ENCODE data around the gene SMIM1. TPM values are rescaled to one million over a fixed set of nuclear protein-coding genes. Genes with fewer than 3 reads are reported as not detected.
A peak's percentile ranks its signal among the peaks of the same experiment; 100 is the strongest.

SMIM1 gene
- polyA plus RNA-seq, 2 of the 4 experiments (the other 2 are of a cell fraction): 0.67 to 1.1 TPM

DNA sequence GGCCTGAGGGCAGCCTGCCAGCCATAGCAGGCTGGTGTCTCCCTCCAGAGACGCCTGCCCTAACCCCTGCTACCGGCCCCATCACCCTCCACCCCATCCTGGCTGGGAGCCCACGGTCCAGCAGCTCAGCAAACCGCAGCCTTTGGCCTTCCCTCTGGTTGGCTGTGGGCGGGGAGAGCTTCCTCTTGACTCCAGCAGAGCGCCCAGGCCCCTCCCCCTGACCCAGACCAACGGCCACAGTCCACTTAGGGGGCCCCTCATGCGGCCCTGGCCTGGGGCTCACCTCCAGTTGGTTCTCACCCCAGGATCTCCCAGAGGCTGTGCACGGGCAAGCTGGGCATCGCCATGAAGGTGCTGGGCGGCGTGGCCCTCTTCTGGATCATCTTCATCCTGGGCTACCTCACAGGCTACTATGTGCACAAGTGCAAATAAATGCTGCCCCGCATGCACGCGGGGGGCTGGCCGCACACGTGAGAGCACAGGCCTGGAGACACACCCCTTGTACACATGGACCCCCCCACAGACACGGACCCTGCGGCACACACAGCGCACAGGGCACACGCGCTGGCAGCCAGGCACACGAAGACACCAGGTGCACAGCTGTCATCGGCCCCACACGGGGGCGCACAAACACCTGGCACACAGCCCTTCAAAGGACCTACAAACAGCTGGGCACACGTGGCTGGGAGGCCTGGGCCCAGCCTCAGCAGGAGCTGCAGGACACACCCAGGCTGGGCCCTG lies 3.1 kb downstream of the SMIM1 start:
- Histone ChIP-seq H3K4me3 (no peak overlapping the region), H3K9me3 (no peaks in the 10 kb centered on the region), H3K4me1 (peaks cover 17% of the 10 kb centered on the region), H3K27ac (peak overlapping the region in 1 of 2 experiments; percentile 60; a peak in 1 of 6 replicates), H3K4me2 (peak overlapping the region; percentile 23; the same call in 1 of the 3 replicates)
- TF ChIP-seq ZFP36 (IDR thresholded peaks at IDR 0.05; ENCODE audit: borderline replicate concordance, partially characterized antibody): no peak
- no peak for TF ChIP-seq FOSL2 (IDR thresholded peaks at IDR 0.05)
- TF ChIP-seq FOSL2 (CRISPR knock-in tag; IDR thresholded peaks at IDR 0.05): no peak
- no peak for TF ChIP-seq FOSB (CRISPR knock-in tag; IDR thresholded peaks at IDR 0.05)
- no peak for TF ChIP-seq ZSCAN20 (CRISPR knock-in tag; IDR thresholded peaks at IDR 0.05)
- no peak for TF ChIP-seq RCOR1 (IDR thresholded peaks at IDR 0.05; ENCODE audit: low read depth, low read length)
- TF ChIP-seq KDM5A (IDR thresholded peaks at IDR 0.05): no peak
- no peak for TF ChIP-seq EHF (CRISPR knock-in tag; IDR thresholded peaks at IDR 0.05)
- TF ChIP-seq, protein P1, sequence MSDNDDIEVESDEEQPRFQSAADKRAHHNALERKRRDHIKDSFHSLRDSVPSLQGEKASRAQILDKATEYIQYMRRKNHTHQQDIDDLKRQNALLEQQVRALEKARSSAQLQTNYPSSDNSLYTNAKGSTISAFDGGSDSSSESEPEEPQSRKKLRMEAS (IDR thresholded peaks at IDR 0.05): peak; percentile 80
- no peak for TF ChIP-seq SREBF2 (IDR thresholded peaks at IDR 0.05)
- peak; percentile 31; the same call in 2 of the 3 replicates for TF ChIP-seq CTCF (IDR thresholded peaks at IDR 0.05)
- TF ChIP-seq NFE2L2 (conservative IDR thresholded peaks at IDR 0.05; ENCODE audit: low read length): no peak
- TF ChIP-seq, protein P2, sequence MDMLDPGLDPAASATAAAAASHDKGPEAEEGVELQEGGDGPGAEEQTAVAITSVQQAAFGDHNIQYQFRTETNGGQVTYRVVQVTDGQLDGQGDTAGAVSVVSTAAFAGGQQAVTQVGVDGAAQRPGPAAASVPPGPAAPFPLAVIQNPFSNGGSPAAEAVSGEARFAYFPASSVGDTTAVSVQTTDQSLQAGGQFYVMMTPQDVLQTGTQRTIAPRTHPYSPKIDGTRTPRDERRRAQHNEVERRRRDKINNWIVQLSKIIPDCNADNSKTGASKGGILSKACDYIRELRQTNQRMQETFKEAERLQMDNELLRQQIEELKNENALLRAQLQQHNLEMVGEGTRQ (IDR thresholded peaks at IDR 0.05): no peak
- TF ChIP-seq RAD21 (conservative IDR thresholded peaks at IDR 0.05 in 1 of 2, IDR thresholded peaks at IDR 0.05 in 1 of 2): peak in 1 of 2 experiments; percentile 18; a peak in 1 of 5 replicates
- no peak for TF ChIP-seq HEYL (CRISPR knock-in tag; IDR thresholded peaks at IDR 0.05)
- no peak for TF ChIP-seq ZC3H11A (IDR thresholded peaks at IDR 0.05)
- no peak for TF ChIP-seq JUN (IDR thresholded peaks at IDR 0.05)
- TF ChIP-seq, protein P3, sequence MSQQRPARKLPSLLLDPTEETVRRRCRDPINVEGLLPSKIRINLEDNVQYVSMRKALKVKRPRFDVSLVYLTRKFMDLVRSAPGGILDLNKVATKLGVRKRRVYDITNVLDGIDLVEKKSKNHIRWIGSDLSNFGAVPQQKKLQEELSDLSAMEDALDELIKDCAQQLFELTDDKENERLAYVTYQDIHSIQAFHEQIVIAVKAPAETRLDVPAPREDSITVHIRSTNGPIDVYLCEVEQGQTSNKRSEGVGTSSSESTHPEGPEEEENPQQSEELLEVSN (IDR thresholded peaks at IDR 0.05; ENCODE audit: borderline replicate concordance, low read depth): peak; percentile 46; the same call in 1 of the 2 replicates
- no peak for TF ChIP-seq RFX5 (IDR thresholded peaks at IDR 0.05)
- no peak for FAIRE-seq
- ChIA-PET POLR2A (no interaction called here), CTCF (interaction anchor here (0.7 to 1.5 kb wide), 6 partner anchors 15 to 28 kb away, joined by 3 to 9 read pairs (median 4); partner anchors contain the start of gene LRRC47)
- DNase-seq (ENCODE audit: low read depth in 1 of 2, low spot score in 1 of 2): peak; percentile 59 to 66
- 60% methylated on average over 11 of the region's 27 CpGs for WGBS (ENCODE audit: missing lambda C conversion rate)
- peak; percentile 25 to 56; a peak in 5 of 6 replicates for ATAC-seq

- DNase-seq (ENCODE audit: low read depth in 1 of 2, low spot score in 1 of 2) (no peak), FAIRE-seq (no peak), ATAC-seq (no peak)
- H3K4me1 ChIP-seq: peaks cover 17% of the 10 kb centered on the region
- H3K4me3 ChIP-seq: no peak overlapping the region
- CTCF ChIA-PET: interaction anchor here (0.7 to 1.5 kb wide), 6 partner anchors 14 to 28 kb away, joined by 3 to 9 read pairs (median 4); partner anchors contain the start of gene LRRC47
- H3K27ac ChIP-seq: peak overlapping the region; percentile 35 to 60; a peak in 1 of 6 replicates
- H3K9me3 ChIP-seq: no peaks in the 10 kb centered on the region
- POLR2A ChIA-PET: no interaction called here
- TF ChIP-seq, protein P4, sequence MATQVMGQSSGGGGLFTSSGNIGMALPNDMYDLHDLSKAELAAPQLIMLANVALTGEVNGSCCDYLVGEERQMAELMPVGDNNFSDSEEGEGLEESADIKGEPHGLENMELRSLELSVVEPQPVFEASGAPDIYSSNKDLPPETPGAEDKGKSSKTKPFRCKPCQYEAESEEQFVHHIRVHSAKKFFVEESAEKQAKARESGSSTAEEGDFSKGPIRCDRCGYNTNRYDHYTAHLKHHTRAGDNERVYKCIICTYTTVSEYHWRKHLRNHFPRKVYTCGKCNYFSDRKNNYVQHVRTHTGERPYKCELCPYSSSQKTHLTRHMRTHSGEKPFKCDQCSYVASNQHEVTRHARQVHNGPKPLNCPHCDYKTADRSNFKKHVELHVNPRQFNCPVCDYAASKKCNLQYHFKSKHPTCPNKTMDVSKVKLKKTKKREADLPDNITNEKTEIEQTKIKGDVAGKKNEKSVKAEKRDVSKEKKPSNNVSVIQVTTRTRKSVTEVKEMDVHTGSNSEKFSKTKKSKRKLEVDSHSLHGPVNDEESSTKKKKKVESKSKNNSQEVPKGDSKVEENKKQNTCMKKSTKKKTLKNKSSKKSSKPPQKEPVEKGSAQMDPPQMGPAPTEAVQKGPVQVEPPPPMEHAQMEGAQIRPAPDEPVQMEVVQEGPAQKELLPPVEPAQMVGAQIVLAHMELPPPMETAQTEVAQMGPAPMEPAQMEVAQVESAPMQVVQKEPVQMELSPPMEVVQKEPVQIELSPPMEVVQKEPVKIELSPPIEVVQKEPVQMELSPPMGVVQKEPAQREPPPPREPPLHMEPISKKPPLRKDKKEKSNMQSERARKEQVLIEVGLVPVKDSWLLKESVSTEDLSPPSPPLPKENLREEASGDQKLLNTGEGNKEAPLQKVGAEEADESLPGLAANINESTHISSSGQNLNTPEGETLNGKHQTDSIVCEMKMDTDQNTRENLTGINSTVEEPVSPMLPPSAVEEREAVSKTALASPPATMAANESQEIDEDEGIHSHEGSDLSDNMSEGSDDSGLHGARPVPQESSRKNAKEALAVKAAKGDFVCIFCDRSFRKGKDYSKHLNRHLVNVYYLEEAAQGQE (IDR thresholded peaks at IDR 0.05): no peak
- no peak for TF ChIP-seq HOXB13 (CRISPR knock-in tag; IDR thresholded peaks at IDR 0.05; ENCODE audit: low read depth)
- TF ChIP-seq, protein P5, sequence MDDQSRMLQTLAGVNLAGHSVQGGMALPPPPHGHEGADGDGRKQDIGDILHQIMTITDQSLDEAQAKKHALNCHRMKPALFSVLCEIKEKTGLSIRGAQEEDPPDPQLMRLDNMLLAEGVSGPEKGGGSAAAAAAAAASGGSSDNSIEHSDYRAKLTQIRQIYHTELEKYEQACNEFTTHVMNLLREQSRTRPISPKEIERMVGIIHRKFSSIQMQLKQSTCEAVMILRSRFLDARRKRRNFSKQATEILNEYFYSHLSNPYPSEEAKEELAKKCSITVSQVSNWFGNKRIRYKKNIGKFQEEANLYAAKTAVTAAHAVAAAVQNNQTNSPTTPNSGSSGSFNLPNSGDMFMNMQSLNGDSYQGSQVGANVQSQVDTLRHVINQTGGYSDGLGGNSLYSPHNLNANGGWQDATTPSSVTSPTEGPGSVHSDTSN (IDR thresholded peaks at IDR 0.05): no peak
- TF ChIP-seq CEBPB (IDR thresholded peaks at IDR 0.05): no peak
- TF ChIP-seq, protein P2 (IDR thresholded peaks at IDR 0.05): no peak
- no peak for TF ChIP-seq FOXS1 (CRISPR knock-in tag; IDR thresholded peaks at IDR 0.05)
- peak overlapping the region; percentile 23; the same call in 1 of the 3 replicates for H3K4me2 ChIP-seq
- 86% methylated on average over 8 of the region's 21 CpGs for WGBS (ENCODE audit: missing lambda C conversion rate)
Observed at GRCh38 chr1:3776231-3776961, 3.8 kb downstream of the SMIM1 start.
